Smooth muscle cell (in vitro differentiated cells): ENCODE data around the gene CAMTA1. TPM values are rescaled to one million over a fixed set of nuclear protein-coding genes. Genes with fewer than 3 reads are reported as not detected.

Experiments
- DNase-seq: peaks from one replicate; lab custom pipeline; 2025; ENCODE audit not compliant: unreplicated experiment; lab: John Stamatoyannopoulos, UW
- H2AFZ ChIP-seq: fragments of 200-600 bp; sonication (generic); 2 replicates; pipeline ENCODE4 v1.6.0; 2016; ENCODE audit warnings: antibody characterized with exemption, low read depth, mild to moderate bottlenecking
- H3F3A ChIP-seq: fragments of 200-600 bp; sonication (generic); 2 replicates; pipeline ENCODE4 v1.6.0; 2017; ENCODE audit warnings: antibody characterized with exemption, low read depth
- H3K27ac ChIP-seq: fragments of 200-600 bp; sonication (generic); 2 replicates; pipeline ENCODE4 v1.5.1; 2016; ENCODE audit warnings: low read depth, mild to moderate bottlenecking
- H3K27me3 ChIP-seq: fragments of 200-600 bp; sonication (generic); 2 replicates; pipeline ENCODE4 v1.6.1; 2016; ENCODE audit warnings: low read depth, mild to moderate bottlenecking
- H3K36me3 ChIP-seq: fragments of 200-600 bp; sonication (generic); 2 replicates; pipeline ENCODE4 v1.5.1; 2016; ENCODE audit warnings: low read depth
- H3K4me1 ChIP-seq: fragments of 200-600 bp; sonication (generic); 2 replicates; pipeline ENCODE4 v1.5.1; 2016; ENCODE audit warnings: low read depth
- H3K4me2 ChIP-seq: fragments of 200-600 bp; sonication (generic); 2 replicates; pipeline ENCODE4 v1.6.0; 2016; ENCODE audit warnings: mild to moderate bottlenecking
- H3K4me3 ChIP-seq: fragments of 200-600 bp; sonication (generic); 2 replicates; pipeline ENCODE4 v1.5.1; 2016; ENCODE audit warnings: mild to moderate bottlenecking
- H3K79me2 ChIP-seq: fragments of 200-600 bp; sonication (generic); 2 replicates; pipeline ENCODE4 v1.6.0; 2016; ENCODE audit warnings: low read depth, mild to moderate bottlenecking
- H3K9ac ChIP-seq: fragments of 200-600 bp; sonication (generic); 2 replicates; pipeline ENCODE4 v1.6.0; 2016; ENCODE audit warnings: low read depth
- H3K9me3 ChIP-seq: fragments of 200-600 bp; sonication (generic); replicated peaks from 2 replicates; pipeline ENCODE4 v1.5.1; 2016; ENCODE audit warnings: low read depth
- H4K20me1 ChIP-seq: fragments of 200-600 bp; sonication (generic); 2 replicates; pipeline ENCODE4 v1.6.0; 2016; ENCODE audit warnings: low read depth
- CTCF ChIP-seq: fragments of 200-600 bp; sonication (generic); IDR thresholded peaks from 2 replicates; pipeline ENCODE4 v1.5.1; 2017; ENCODE audit warnings: borderline replicate concordance, mild to moderate bottlenecking, antibody characterized with exemption; ENCODE audit not compliant: insufficient read depth, poor library complexity, severe bottlenecking
- WGBS: methylation state at CpG from one replicate; pipeline ENCODE4 v1.1.7; 2016; ENCODE audit warnings: low lambda C conversion rate; 5-methylcytosine and 5-hydroxymethylcytosine counted together
- polyA plus RNA-seq: library from polyadenylated mRNA; unstranded; fragments of >200 nt; fragmentation: Nextera tagmentation; extraction: Ambion mirVana; gene quantifications from 2 replicates; pipeline ENCODE4 v1.2.1, GENCODE V29; 2016
- total RNA-seq: library from RNA; depleted of rRNA; stranded (reverse); fragments of >200 nt; gene quantifications from 2 replicates; pipeline ENCODE4 v1.2.3, GENCODE V29; 2014

CAMTA1 gene
- total and polyA plus RNA-seq, 2 experiments from 2014 or later: 139 to 145 TPM

- Histone ChIP-seq H3F3A (no peaks in the 10 kb centered on the region), H3K79me2 (no peaks in the 10 kb centered on the region), H3K4me1 (peaks cover 3% of the 10 kb centered on the region), H3K4me2 (no peak overlapping the region), H3K27me3 (no peaks in the 10 kb centered on the region), H2AFZ (no peak overlapping the region), H3K9me3 (no peaks in the 10 kb centered on the region), H3K9ac (no peak overlapping the region), H3K36me3 (no peaks in the 10 kb centered on the region), H3K27ac (no peak overlapping the region), H4K20me1 (no peaks in the 10 kb centered on the region), H3K4me3 (no peak overlapping the region)
- no peak for TF ChIP-seq CTCF
- no peak for DNase-seq
- WGBS: 93% methylated on average over 13 of the region's 15 CpGs
Observed at GRCh38 chr1:7457811-7458210, 672.6 kb downstream of the CAMTA1 start.

- no peaks in the 10 kb centered on the region for H3K36me3 ChIP-seq
- no peak overlapping the region for H3K9ac ChIP-seq
- H3K27me3 ChIP-seq: no peaks in the 10 kb centered on the region
- no peaks in the 10 kb centered on the region for H3K9me3 ChIP-seq
- no peaks in the 10 kb centered on the region for H3F3A ChIP-seq
- H3K79me2 ChIP-seq: no peaks in the 10 kb centered on the region
- H3K27ac ChIP-seq: no peak overlapping the region
- H3K4me3 ChIP-seq: no peak overlapping the region
- H3K4me2 ChIP-seq: no peak overlapping the region
- no peak for TF ChIP-seq CTCF
- no peak overlapping the region for H2AFZ ChIP-seq
- DNase-seq: no peak
- WGBS: 89% methylated on average over 6 of the region's 7 CpGs
- H4K20me1 ChIP-seq: no peaks in the 10 kb centered on the region
- peaks cover 3% of the 10 kb centered on the region for H3K4me1 ChIP-seq
Observed at GRCh38 chr1:7458946-7459345, 673.7 kb downstream of the CAMTA1 start.

GRCh38 chr1:7459914-7460313, 674.7 kb downstream of the CAMTA1 start:
- no peaks in the 10 kb centered on the region for H3K36me3 ChIP-seq
- H3K79me2 ChIP-seq: no peaks in the 10 kb centered on the region
- peaks cover 3% of the 10 kb centered on the region for H3K4me1 ChIP-seq
- H2AFZ ChIP-seq: no peak overlapping the region
- H4K20me1 ChIP-seq: no peaks in the 10 kb centered on the region
- H3K27ac ChIP-seq: no peak overlapping the region
- H3K4me2 ChIP-seq: no peak overlapping the region
- no peaks in the 10 kb centered on the region for H3F3A ChIP-seq
- H3K27me3 ChIP-seq: no peaks in the 10 kb centered on the region
- H3K4me3 ChIP-seq: no peak overlapping the region
- DNase-seq: no peak
- no peak overlapping the region for H3K9ac ChIP-seq
- no peak for TF ChIP-seq CTCF
- no peaks in the 10 kb centered on the region for H3K9me3 ChIP-seq
- WGBS: 87% methylated on average over 7 of the region's 11 CpGs

- Histone ChIP-seq H3K27ac (no peak overlapping the region), H3K4me1 (peaks cover 3% of the 10 kb centered on the region), H3K36me3 (no peaks in the 10 kb centered on the region), H3K27me3 (no peaks in the 10 kb centered on the region), H3K9ac (no peak overlapping the region), H3F3A (no peaks in the 10 kb centered on the region), H2AFZ (no peak overlapping the region), H3K79me2 (no peaks in the 10 kb centered on the region), H3K9me3 (no peaks in the 10 kb centered on the region), H4K20me1 (no peaks in the 10 kb centered on the region), H3K4me3 (no peak overlapping the region), H3K4me2 (no peak overlapping the region)
- no peak for DNase-seq
- peak; percentile 24 for TF ChIP-seq CTCF
- 36% methylated on average over 6 of the region's 6 CpGs for WGBS
Observed at GRCh38 chr1:7460807-7461206, 675.6 kb downstream of the CAMTA1 start.
